IPS-18a (cell line): ENCODE results near the gene VWA8.

Experiments used
- H3K27ac ChIP-seq: one replicate; pipeline ENCODE4 v1.5.1; 2013; ENCODE audit warnings: low read length
- H3K27me3 ChIP-seq: one replicate; pipeline ENCODE4 v1.6.1; 2013; ENCODE audit warnings: mild to moderate bottlenecking, low read length; ENCODE audit not compliant: control insufficient read depth, insufficient read depth
- H3K36me3 ChIP-seq: one replicate; pipeline ENCODE4 v1.6.1; 2013; ENCODE audit warnings: low read depth, low read length; ENCODE audit not compliant: control insufficient read depth
- H3K4me1 ChIP-seq: one replicate; pipeline ENCODE4 v1.6.1; 2013; ENCODE audit warnings: low read depth, low read length; ENCODE audit not compliant: control insufficient read depth
- H3K4me3 ChIP-seq: one replicate; pipeline ENCODE4 v1.5.1; 2013; ENCODE audit warnings: low read length
- H3K9ac ChIP-seq: one replicate; pipeline ENCODE4 v1.6.1; 2013; ENCODE audit warnings: mild to moderate bottlenecking, low read length, moderate library complexity
- H3K9me3 ChIP-seq: one replicate; pipeline ENCODE4 v1.6.1; 2013; ENCODE audit warnings: low read depth, low read length; ENCODE audit not compliant: control insufficient read depth

Gene VWA8

DNA sequence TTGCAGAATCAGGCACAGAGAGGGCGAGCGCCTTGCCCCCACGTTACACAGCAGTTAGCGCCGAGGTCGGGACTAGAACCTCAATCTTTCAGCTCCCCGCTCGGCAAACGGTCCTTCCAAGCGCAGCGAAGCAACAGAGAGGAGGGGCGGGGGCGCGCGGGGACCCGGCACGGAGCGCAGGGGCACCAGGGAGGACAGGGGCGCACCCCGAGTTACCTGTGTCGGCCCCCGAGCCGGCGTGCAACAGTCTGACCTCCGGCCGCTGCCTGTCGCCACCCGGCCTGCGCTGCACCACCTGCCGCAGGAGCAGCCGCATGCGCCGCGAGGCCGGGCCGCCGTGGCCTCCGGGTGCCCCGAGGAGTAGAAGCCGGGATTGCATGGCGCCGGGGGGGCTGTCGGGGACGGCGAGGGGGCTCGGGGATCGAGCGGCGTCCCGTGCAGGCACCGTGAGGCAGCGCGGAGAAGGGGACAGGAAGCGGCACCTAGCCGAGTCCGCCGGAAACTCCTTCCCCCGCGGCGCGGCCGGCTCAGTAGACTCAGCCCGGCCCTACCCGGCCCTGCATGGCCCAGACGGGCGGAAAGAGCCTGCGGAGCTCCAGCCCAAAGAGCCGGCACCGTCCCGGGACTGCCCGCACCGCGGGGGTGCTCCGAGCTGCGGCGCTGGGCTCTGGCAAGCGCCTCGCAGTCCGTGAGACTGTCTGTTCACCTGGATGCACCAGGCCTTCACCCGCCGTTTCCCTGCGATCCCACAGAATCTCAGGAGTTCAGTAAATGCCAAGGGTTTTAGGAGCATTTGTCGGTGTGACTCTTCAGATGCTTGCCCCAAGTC lies at the start of gene VWA8:
Gene VWA8 (minus strand): TSS at position 473 of the 829 bp plus-strand sequence. CDS start 94 bp downstream, at position 379.
- Histone ChIP-seq H3K9me3 (no peaks in the 10 kb centered on the region), H3K27ac (peak within 1 kb of the TSS; percentile 3), H3K4me1 (peaks cover 4% of the 10 kb centered on the region), H3K9ac (peak within 1 kb of the TSS; percentile 62), H3K4me3 (peak within 1 kb of the TSS; percentile 68), H3K27me3 (no peaks in the 10 kb centered on the region), H3K36me3 (no peaks in the 10 kb centered on the region)

DNA sequence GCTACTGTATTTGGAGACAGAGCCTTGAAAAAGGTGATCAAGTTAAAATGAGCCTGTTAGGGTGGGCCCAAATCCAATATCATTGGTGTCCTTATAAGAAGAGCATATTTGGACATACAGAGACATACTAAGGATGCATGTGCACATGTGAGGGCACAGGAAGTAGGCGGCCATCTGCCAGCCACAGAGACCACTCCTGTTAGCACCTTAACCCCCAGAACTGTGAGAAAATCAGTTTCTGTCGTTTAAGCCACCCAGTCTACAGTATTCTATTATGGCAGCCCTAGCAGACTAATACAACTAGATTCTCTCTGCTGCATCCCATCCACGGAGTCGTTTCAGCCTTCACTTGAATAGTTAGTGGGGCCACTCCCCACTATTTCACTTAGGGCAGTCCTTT lies 48.1 kb upstream of the VWA8 start:
- H3K4me3 ChIP-seq, result no peak overlapping the region
- H3K27ac ChIP-seq, result no peak overlapping the region
- no peaks in the 10 kb centered on the region for H3K27me3 ChIP-seq
- H3K4me1 ChIP-seq, result peaks cover 9% of the 10 kb centered on the region
- H3K9ac ChIP-seq, result no peak overlapping the region
- H3K36me3 ChIP-seq, result no peaks in the 10 kb centered on the region
- no peaks in the 10 kb centered on the region for H3K9me3 ChIP-seq

DNA sequence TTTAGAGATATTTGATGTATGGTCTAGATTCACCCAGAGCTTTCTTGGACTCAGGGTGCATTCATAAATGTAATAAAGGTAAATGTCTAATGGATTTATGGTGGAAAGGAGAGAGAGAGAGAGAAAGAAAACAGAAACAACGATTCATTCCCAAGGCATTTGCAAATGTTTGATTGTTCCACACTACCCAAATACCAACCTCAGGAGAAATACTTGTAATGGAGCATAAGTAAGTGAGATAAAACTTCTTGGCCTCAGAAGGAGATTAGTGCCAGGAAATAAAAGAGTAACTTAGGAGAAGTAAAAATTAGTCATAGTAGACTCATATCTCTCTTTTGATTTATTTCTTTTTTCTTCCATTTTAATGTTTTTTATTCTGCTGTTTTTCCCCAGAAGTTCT lies 46.9 kb upstream of the VWA8 start:
- Histone ChIP-seq H3K27ac (no peak overlapping the region), H3K4me1 (peaks cover 9% of the 10 kb centered on the region), H3K9me3 (no peaks in the 10 kb centered on the region), H3K4me3 (no peak overlapping the region), H3K9ac (no peak overlapping the region), H3K36me3 (no peaks in the 10 kb centered on the region), H3K27me3 (no peaks in the 10 kb centered on the region)

DNA sequence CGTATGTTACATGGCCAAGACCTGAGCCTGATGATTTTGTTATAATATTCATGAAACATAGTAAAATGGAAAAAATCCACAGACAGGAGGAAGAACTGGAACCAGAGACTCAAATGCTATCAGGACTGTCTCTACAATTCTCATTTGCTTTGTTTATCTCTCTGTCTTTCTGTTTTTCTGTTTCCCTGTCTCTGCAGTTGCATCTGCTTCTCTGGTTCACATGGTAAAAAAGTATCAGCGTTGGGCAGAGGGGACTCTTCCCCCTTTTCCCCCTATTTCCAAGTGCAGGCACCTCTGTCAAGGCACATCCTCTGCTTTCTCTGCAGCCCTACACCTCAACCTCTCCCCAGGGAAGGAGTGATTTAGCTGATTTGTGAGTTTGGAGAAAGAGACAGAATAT lies 41.2 kb upstream of the VWA8 start:
- Histone ChIP-seq H3K27me3 (no peaks in the 10 kb centered on the region), H3K9me3 (no peaks in the 10 kb centered on the region), H3K27ac (no peak overlapping the region), H3K36me3 (no peaks in the 10 kb centered on the region), H3K4me3 (no peak overlapping the region), H3K9ac (no peak overlapping the region), H3K4me1 (peaks cover 13% of the 10 kb centered on the region)

DNA sequence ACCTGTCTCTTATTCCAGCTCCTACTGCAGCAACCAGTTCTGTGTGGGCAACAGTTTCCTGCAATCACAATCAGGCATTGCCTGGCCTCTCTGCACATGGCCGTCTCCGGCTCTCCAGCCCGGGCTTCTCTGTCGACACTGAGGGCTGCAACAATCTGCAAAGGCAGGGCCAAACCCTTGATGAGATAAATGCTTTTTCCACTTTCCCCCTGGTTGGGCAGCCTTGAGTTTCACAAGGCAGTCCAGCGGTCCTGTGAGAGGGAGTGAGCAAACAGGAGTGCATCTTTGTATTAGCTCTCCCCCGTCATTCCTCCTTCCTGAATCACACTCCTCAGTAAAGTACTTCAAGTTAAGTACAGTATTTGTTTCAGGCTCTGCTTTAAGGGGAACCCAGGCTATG lies 40.7 kb upstream of the VWA8 start:
- Histone ChIP-seq H3K27me3 (no peaks in the 10 kb centered on the region), H3K4me3 (no peak overlapping the region), H3K9ac (no peak overlapping the region), H3K4me1 (peaks cover 13% of the 10 kb centered on the region), H3K36me3 (no peaks in the 10 kb centered on the region), H3K27ac (no peak overlapping the region), H3K9me3 (no peaks in the 10 kb centered on the region)

DNA sequence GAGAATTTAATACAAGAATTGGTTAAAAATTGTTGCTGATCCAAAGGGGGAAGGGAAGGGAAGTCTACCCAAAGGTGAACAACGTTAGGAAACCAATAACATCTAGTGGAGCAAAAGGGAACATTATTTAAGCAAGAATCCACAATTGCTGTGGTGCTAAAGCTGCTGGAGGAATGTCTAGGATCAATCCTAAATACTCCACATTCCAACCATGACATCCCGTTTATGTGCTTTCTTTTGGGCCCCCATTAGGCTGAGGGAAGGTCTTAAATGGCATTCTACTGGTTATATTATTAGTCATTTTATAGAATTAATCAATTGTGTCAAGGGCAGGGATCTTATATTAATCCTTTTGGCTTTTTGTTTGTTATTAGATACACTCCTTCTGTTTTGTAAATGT lies 39.9 kb upstream of the VWA8 start:
- Histone ChIP-seq H3K36me3 (no peaks in the 10 kb centered on the region), H3K4me3 (no peak overlapping the region), H3K27me3 (no peaks in the 10 kb centered on the region), H3K4me1 (peaks cover 13% of the 10 kb centered on the region), H3K9ac (no peak overlapping the region), H3K27ac (no peak overlapping the region), H3K9me3 (no peaks in the 10 kb centered on the region)

DNA sequence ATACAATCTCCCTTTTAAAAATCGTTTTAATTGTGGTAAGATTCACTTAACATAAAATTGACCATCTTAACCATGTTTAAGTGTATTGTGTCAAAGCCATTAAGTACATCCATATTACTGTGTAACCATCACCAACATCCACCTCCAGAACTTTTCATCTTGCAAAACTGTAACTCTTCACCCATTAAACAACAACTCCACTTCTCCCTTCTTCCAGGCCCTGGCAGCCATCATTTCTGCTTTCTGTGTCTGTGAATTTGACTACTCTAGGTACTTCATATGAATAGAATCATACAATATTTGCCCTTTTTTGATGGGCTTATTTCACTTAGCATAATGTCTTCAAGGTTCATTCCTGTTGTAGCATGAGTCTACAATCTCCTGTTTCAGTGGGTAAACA lies 36.5 kb upstream of the VWA8 start:
- Histone ChIP-seq H3K9ac (no peak overlapping the region), H3K27me3 (no peaks in the 10 kb centered on the region), H3K4me1 (peaks cover 13% of the 10 kb centered on the region), H3K27ac (no peak overlapping the region), H3K36me3 (no peaks in the 10 kb centered on the region), H3K9me3 (no peaks in the 10 kb centered on the region), H3K4me3 (no peak overlapping the region)

DNA sequence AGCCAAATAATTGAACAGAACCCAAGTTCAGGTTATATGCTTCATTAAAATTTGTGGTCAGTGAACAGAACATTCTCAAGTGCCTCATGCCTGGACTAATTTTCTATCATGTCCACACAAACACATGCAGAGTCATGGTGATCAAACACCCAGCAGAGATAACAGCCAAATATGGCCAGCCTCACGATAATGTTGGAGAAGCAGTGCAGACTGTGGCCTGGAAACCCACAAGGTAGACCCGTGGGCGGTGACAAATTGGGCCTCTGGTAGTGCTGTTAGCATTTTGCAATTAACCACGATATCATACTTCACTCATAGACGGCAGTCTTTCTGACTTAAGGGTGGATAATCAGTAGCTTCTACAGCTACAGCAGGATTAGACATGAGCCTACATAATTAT lies 35.0 kb upstream of the VWA8 start:
- H3K36me3 ChIP-seq, result no peaks in the 10 kb centered on the region
- H3K27me3 ChIP-seq, result no peaks in the 10 kb centered on the region
- H3K27ac ChIP-seq, result no peak overlapping the region
- H3K4me1 ChIP-seq, result peaks cover 8% of the 10 kb centered on the region
- H3K4me3 ChIP-seq, result no peak overlapping the region
- no peak overlapping the region for H3K9ac ChIP-seq
- H3K9me3 ChIP-seq, result no peaks in the 10 kb centered on the region

DNA sequence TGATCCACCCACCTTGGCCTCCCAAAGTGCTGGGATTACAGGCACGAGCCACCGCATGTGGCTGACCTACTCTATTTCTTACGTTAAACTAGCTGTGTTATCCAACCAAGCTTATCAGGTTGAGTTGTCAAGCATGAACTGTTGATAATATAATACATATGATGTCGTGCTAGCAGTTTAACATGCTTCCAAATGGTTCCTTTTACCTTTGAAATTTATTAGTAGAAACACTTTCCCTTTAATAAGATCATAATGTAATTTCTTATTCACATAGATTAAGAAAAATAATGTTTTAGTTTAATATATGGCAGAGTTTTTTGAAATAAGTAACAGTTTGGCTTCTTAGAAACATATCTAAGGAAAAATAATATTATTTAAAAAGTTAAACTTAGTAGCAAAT lies 34.4 kb upstream of the VWA8 start:
- Histone ChIP-seq H3K27me3 (no peaks in the 10 kb centered on the region), H3K27ac (no peak overlapping the region), H3K4me1 (peaks cover 2% of the 10 kb centered on the region), H3K4me3 (no peak overlapping the region), H3K9me3 (no peaks in the 10 kb centered on the region), H3K36me3 (no peaks in the 10 kb centered on the region), H3K9ac (no peak overlapping the region)

DNA sequence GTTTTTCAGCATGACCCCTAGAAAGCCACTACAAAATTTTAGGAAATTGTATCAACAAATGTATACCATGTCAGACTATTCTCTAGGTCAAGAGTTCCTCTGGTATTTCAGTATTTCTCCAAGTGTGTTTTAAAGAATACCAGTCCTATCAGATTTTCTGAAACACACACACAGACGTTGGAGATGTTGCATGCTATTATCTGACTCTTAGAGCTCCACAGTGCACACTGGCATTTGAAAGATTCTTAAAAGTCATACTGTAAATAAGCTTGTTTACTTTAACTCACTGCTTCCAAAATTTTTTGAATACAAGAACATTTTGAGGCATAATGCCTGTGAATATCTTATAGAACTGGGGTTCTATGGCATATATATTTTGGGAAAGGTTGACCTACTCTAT lies 33.8 kb upstream of the VWA8 start:
- no peak overlapping the region for H3K9ac ChIP-seq
- no peaks in the 10 kb centered on the region for H3K36me3 ChIP-seq
- H3K27ac ChIP-seq, result no peak overlapping the region
- no peaks in the 10 kb centered on the region for H3K4me1 ChIP-seq
- no peaks in the 10 kb centered on the region for H3K9me3 ChIP-seq
- H3K27me3 ChIP-seq, result no peaks in the 10 kb centered on the region
- no peak overlapping the region for H3K4me3 ChIP-seq

DNA sequence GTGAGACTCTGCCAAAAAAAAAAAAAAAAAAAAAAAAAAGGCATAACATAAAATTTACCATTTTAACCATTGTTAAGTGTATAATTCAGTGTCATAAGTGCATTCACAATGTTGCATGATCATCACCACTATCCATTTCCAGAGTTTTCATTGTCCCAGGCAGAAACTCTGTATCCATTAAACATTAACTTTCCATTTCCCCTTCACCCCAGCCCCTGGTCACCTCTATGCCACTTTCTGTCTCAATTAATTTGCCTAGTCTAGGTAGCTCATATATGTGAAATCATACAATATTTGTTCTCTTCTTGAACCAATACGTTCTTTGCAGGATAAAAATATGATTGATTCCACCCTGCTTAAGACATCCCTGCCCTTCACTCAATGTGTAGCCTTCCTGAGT lies 31.0 kb upstream of the VWA8 start:
- Histone ChIP-seq H3K27me3 (no peaks in the 10 kb centered on the region), H3K9me3 (no peaks in the 10 kb centered on the region), H3K4me1 (no peaks in the 10 kb centered on the region), H3K27ac (no peak overlapping the region), H3K4me3 (no peak overlapping the region), H3K36me3 (no peaks in the 10 kb centered on the region), H3K9ac (no peak overlapping the region)

DNA sequence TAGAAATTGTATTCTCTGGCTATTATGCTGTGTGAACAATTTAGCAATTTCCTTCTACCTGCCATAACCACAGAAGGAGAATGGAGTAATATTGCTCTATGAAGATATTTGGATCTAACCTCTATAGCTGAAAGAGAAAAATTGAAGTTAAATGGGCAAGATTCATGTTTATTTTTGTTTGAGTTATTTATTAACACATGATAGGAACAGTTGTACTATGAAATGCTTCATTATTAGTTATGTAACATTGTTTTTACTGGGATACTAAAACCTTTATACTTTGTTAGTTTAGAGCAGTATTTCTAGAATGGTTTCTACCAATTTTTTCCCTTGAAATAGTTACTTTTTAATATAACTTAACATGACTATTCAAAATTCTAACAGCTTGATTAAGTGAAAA lies 27.3 kb upstream of the VWA8 start:
- H3K36me3 ChIP-seq, result no peaks in the 10 kb centered on the region
- no peak overlapping the region for H3K27ac ChIP-seq
- no peaks in the 10 kb centered on the region for H3K4me1 ChIP-seq
- no peaks in the 10 kb centered on the region for H3K9me3 ChIP-seq
- no peak overlapping the region for H3K4me3 ChIP-seq
- H3K27me3 ChIP-seq, result no peaks in the 10 kb centered on the region
- no peak overlapping the region for H3K9ac ChIP-seq
